HG03196 (cell line): Measurements from ENCODE around the gene ABCC1.
"Not testable (repeated sequence)": the region's sequence is repeated elsewhere in the genome, so short reads cannot be mapped to it uniquely, and the experiment has no call there.

Experiments
- ATAC-seq: cut with Tn5 transposase; IDR thresholded peaks from one replicate; pipeline ENCODE4 v1.9.1; 2021; ENCODE audit not compliant: unreplicated experiment

Gene ABCC1

GRCh38 chr16:15966420-15966819, 17.0 kb downstream of the ABCC1 start:
- no peak for ATAC-seq

GRCh38 chr16:15966836-15967546, 17.6 kb downstream of the ABCC1 start:
- no peak for ATAC-seq

GRCh38 chr16:15967655-15968315, 18.4 kb downstream of the ABCC1 start:
- ATAC-seq = no peak

GRCh38 chr16:15970202-15970601, 20.8 kb downstream of the ABCC1 start:
- ATAC-seq = no peak

- ATAC-seq = no peak
These were observed 21.5 kb downstream of the ABCC1 start for GRCh38 chr16:15970743-15971439.

GRCh38 chr16:15971440-15971815, 22.0 kb downstream of the ABCC1 start:
- no peak for ATAC-seq

GRCh38 chr16:15972046-15972868, 22.8 kb downstream of the ABCC1 start:
- no peak for ATAC-seq

- no peak for ATAC-seq
These were observed 24.0 kb downstream of the ABCC1 start for GRCh38 chr16:15973421-15973820.

- ATAC-seq = no peak
These were observed 24.6 kb downstream of the ABCC1 start for GRCh38 chr16:15974057-15974456.

GRCh38 chr16:15975172-15975571, 25.8 kb downstream of the ABCC1 start:
- no peak for ATAC-seq

- ATAC-seq = no peak
These were observed 26.9 kb downstream of the ABCC1 start for GRCh38 chr16:15976225-15976812.

GRCh38 chr16:15976929-15977637, 27.7 kb downstream of the ABCC1 start:
- no peak for ATAC-seq

- ATAC-seq = no peak
These were observed 30.4 kb downstream of the ABCC1 start for GRCh38 chr16:15979801-15980200.

GRCh38 chr16:15980329-15980728, 30.9 kb downstream of the ABCC1 start:
- no peak for ATAC-seq

GRCh38 chr16:15981382-15981781, 32.0 kb downstream of the ABCC1 start:
- ATAC-seq = no peak

GRCh38 chr16:15982194-15982915, 32.9 kb downstream of the ABCC1 start:
- not testable (repeated sequence) for ATAC-seq

GRCh38 chr16:15983898-15984297, 34.5 kb downstream of the ABCC1 start:
- ATAC-seq = no peak

GRCh38 chr16:15985144-15985543, 35.7 kb downstream of the ABCC1 start:
- no peak for ATAC-seq

GRCh38 chr16:15986261-15986660, 36.8 kb downstream of the ABCC1 start:
- ATAC-seq = no peak
